HepG2 (cell line): Measurements from ENCODE around the gene SP7. TPM values are rescaled to one million over a fixed set of nuclear protein-coding genes. Genes with fewer than 3 reads are reported as not detected.

Source experiments
- ATAC-seq: fragments of 200-7000 bp; cut with Tn5 transposase; 3 replicates; pipeline ENCODE4 v1.9.1; 2020; ENCODE audit warnings: mild to moderate bottlenecking, moderate library complexity
- BruUV-seq: library from RNA; stranded (reverse); fragments of 400-500 nt; replicated peaks from 2 replicates; lab custom pipeline; 2021; lab: Mats Ljungman, UMichigan
- CTCF ChIA-PET: fragments of 300-600 bp; formaldehyde crosslinking; extraction: SDS; loops from one replicate; lab custom pipeline; 2021; ENCODE audit warnings: low total read pairs, inconsistent platforms, low intra/inter-chr PET ratio; lab: Yijun Ruan, JAX
- POLR2A ChIA-PET: fragments of 350-600 bp; sonication (Branson Sonifier 250); formaldehyde crosslinking; loops from one replicate; lab custom pipeline; 2020; ENCODE audit warnings: antibody characterized with exemption, inconsistent platforms; lab: Yijun Ruan, JAX
- DNase-seq: peaks from one replicate; pipeline ENCODE4 v3.0.0-alpha.2; 2015; ENCODE audit warnings: low spot score
- FAIRE-seq: peaks from 3 replicates; lab custom pipeline; 2011; peaks lifted over from hg19 to GRCh38; lab: Jason Lieb, UNC
- H2AFZ ChIP-seq: one replicate; pipeline ENCODE4 v1.6.1; 2011; ENCODE audit warnings: low read length, inconsistent platforms
- H3K27ac ChIP-seq: fragments of 300-600 bp; 3 replicates; pipeline ENCODE4 v1.8.0; 2011; ENCODE audit warnings: mixed run types, mild to moderate bottlenecking, mixed read lengths, low read length, inconsistent platforms; ENCODE audit not compliant: insufficient read depth; ENCODE audit errors: extremely low read length
- H3K27me3 ChIP-seq, 2 experiments: fragments of 200-600 bp in 1 of 2; 2 replicates in 1 of 2; 3 replicates in 1 of 2; pipeline versions ENCODE4 v1.6.0 to v1.8.0; 2011; ENCODE audit warnings: low read length in 2 of 2, mild to moderate bottlenecking in 2 of 2, moderate library complexity in 2 of 2, inconsistent platforms in 1 of 2; ENCODE audit not compliant: insufficient read depth in 2 of 2, control insufficient read depth in 1 of 2
- H3K36me3 ChIP-seq, 2 experiments: fragments of 200-600 bp in 1 of 2; replicated peaks in 1 of 2; 2 replicates in 1 of 2; 3 replicates in 1 of 2; pipeline versions ENCODE4 v1.5.1 to v1.8.0; 2011; ENCODE audit warnings: low read length in 2 of 2, inconsistent platforms in 1 of 2; ENCODE audit not compliant: insufficient read depth in 2 of 2, control insufficient read depth in 1 of 2
- H3K4me1 ChIP-seq: 2 replicates; pipeline ENCODE4 v1.5.1; 2012; ENCODE audit warnings: low read length, inconsistent platforms; ENCODE audit not compliant: insufficient read depth
- H3K4me2 ChIP-seq: 2 replicates; pipeline ENCODE4 v1.6.0; 2011; ENCODE audit warnings: low read depth, low read length, inconsistent platforms
- H3K4me3 ChIP-seq, 3 experiments: fragments of 200-600 bp in 1 of 3; sonication (generic), shearing (Covaris generic) in 1 of 3; replicated peaks in 1 of 3; 2 replicates each; pipeline ENCODE4 v1.5.1; 2011 to 2016; ENCODE audit warnings: low read length in 3 of 3, inconsistent platforms in 2 of 3, low read depth in 2 of 3, mild to moderate bottlenecking in 2 of 3, control low read depth in 1 of 3, mixed read lengths in 1 of 3; ENCODE audit not compliant: insufficient read depth in 1 of 3
- H3K79me2 ChIP-seq: one replicate; pipeline ENCODE4 v1.6.1; 2011; ENCODE audit warnings: low read length, inconsistent platforms; ENCODE audit not compliant: insufficient read depth
- H3K9ac ChIP-seq: 2 replicates; pipeline ENCODE4 v1.6.0; 2011; ENCODE audit warnings: mild to moderate bottlenecking, low read depth, low read length, inconsistent platforms; ENCODE audit not compliant: insufficient read depth
- H3K9me3 ChIP-seq: 2 replicates; pipeline ENCODE4 v1.5.1; 2012; ENCODE audit warnings: mild to moderate bottlenecking, low read length
- H4K20me1 ChIP-seq: 2 replicates; pipeline ENCODE4 v1.6.0; 2011; ENCODE audit warnings: inconsistent platforms, mild to moderate bottlenecking, low read length, moderate library complexity; ENCODE audit not compliant: insufficient read depth
- ARID5B ChIP-seq: IDR thresholded peaks from 2 replicates; pipeline ENCODE4 v1.4.0; 2020; ENCODE audit warnings: mild to moderate bottlenecking, missing genetic modification reagents
- MAFF ChIP-seq: IDR thresholded peaks from 2 replicates; pipeline ENCODE4 v1.6.1; 2011; ENCODE audit warnings: low read depth, low read length, improper control_type of control experiment
- NR2F2 ChIP-seq: IDR thresholded peaks from 2 replicates; pipeline ENCODE4 v1.6.1; 2012; ENCODE audit warnings: low read depth, inconsistent platforms, borderline replicate concordance
- SMARCC2 ChIP-seq: fragments of 450-650 bp; IDR thresholded peaks from 2 replicates; pipeline ENCODE4 v1.6.1; 2017; ENCODE audit warnings: antibody characterized with exemption, mild to moderate bottlenecking
- STAT5B ChIP-seq: sonication (generic); formaldehyde crosslinking; IDR thresholded peaks from 2 replicates; pipeline ENCODE4 v1.4.0; 2020; ENCODE audit warnings: missing genetic modification reagents
- ZBTB25 ChIP-seq: IDR thresholded peaks from 2 replicates; pipeline ENCODE4 v1.6.1; 2018; ENCODE audit warnings: missing genetic modification reagents
- ZNF124 ChIP-seq: sonication (generic); formaldehyde crosslinking; IDR thresholded peaks from 2 replicates; pipeline ENCODE4 v1.4.0; 2020; ENCODE audit warnings: missing genetic modification reagents
- ZNF142 ChIP-seq: sonication (generic); formaldehyde crosslinking; IDR thresholded peaks from 2 replicates; pipeline ENCODE4 v1.4.0; 2020; ENCODE audit warnings: missing genetic modification reagents
- ZNF143 ChIP-seq: sonication (generic); formaldehyde crosslinking; IDR thresholded peaks from 2 replicates; pipeline ENCODE4 v1.4.0; 2020; ENCODE audit warnings: missing genetic modification reagents
- ZNF232 ChIP-seq: sonication (generic); formaldehyde crosslinking; IDR thresholded peaks from 2 replicates; pipeline ENCODE4 v1.4.0; 2020; ENCODE audit warnings: missing genetic modification reagents, borderline replicate concordance
- ZNF329 ChIP-seq: sonication (generic); formaldehyde crosslinking; IDR thresholded peaks from 2 replicates; pipeline ENCODE4 v1.9.0; 2021; ENCODE audit warnings: low read depth, mild to moderate bottlenecking, missing genetic modification reagents
- WGBS: methylation state at CpG from one replicate; pipeline ENCODE4 v1.1.6; 2017; ENCODE audit warnings: low lambda C conversion rate; 5-methylcytosine and 5-hydroxymethylcytosine counted together
- in situ Hi-C: cut with HindIII; loops from 2 replicates; pipeline ENCODE4 v1.10.0; 2017; ENCODE audit warnings: low pct_unique_long_range_greater_than_20kb; ENCODE audit not compliant: extremely low pct_ligation_motif_present
- intact Hi-C: fragments of 100-400 bp; cut with micrococcal nuclease; formaldehyde crosslinking; loops from one replicate; pipeline ENCODE4 v1.10.0; 2022; ENCODE audit not compliant: unreplicated experiment
- polyA plus RNA-seq, 8 experiments: library from polyadenylated mRNA; depleted of rRNA in 3 of 8; stranded (reverse) in 7 of 8; unstranded in 1 of 8; fragments of >200 nt; fragmentation: Illumina TruSeq in 4 of 8; extraction: Trizol in 4 of 8; gene quantifications; 2 replicates each; pipeline versions ENCODE4 v1.2.1 to v1.2.3, GENCODE V29; 2011 to 2016; ENCODE audit warnings: low read depth in 4 of 8, missing spikeins in 1 of 8, mixed read lengths in 1 of 8; ENCODE audit not compliant: insufficient read depth in 1 of 8
- total RNA-seq, 5 experiments: library from RNA; depleted of rRNA; stranded (reverse); fragments of >200 nt; fragmentation: Illumina TruSeq; extraction: Trizol; gene quantifications; 2 replicates each; pipeline ENCODE4 v1.2.3, GENCODE V29; 2016; ENCODE audit warnings: low read depth in 1 of 5

The SP7 gene
- total and polyA plus RNA-seq, 2 of the 13 experiments (the other 11 are each of a cell fraction or from before 2014, with no cell fraction given): not detected

GRCh38 chr12:53300187-53300586, 36.0 kb downstream of the SP7 start (continued):
- TF ChIP-seq ARID5B (CRISPR knock-in tag) (no peak), STAT5B (CRISPR knock-in tag) (no peak), MAFF (0 out of 2 replicates have a peak, but pooled peaks have one; percentile 10)

DNA sequence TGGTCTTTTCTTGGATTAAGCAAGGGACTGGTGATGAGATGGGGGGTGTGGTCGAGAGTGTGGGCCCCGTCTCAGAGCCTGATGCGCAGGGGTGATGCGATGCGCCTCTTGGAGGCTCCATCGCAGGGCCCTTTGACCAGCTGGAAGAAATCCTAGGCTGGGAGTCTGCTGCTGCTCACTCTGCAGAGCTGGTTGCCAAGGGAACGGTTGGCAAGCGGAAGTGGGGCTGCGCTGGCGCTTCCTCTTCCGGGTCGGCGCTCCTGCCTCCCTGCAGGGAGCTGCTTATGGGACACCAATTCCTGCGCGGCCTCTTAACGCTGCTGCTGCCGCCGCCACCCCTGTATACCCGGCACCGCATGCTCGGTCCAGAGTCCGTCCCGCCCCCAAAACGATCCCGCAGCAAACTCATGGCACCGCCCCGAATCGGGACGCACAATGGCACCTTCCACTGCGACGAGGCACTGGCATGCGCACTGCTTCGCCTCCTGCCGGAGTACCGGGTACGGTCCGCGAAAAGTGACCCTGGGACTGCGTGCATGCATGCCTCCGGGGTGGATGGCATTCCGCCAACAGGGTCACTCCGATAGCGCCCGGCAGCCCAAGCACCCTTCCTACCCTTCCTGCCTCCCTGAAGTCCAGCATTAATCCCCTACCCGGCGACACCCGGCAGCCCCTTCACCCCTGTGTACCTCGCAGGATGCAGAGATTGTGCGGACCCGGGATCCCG, 36.5 kb downstream of the SP7 start, which contains the start of gene MYG1:
Gene MYG1, plus strand, starts transcription at position 242 of the 727 bp plus-strand sequence. Its CDS starts 43 bp downstream, at position 285.
- H3K79me2 ChIP-seq: peaks cover 39% of the 10 kb centered on the region
- BruUV-seq: no TSS peak
- intact Hi-C loops: loop anchor here (5.0 kb wide), 1 partner anchor 77 kb away; no protein-coding TSS in a partner anchor
- peak within 1 kb of the TSS; percentile 94 for H3K4me2 ChIP-seq
- WGBS: 21% methylated on average over 8 of the region's 51 CpGs
- H2AFZ ChIP-seq: no peak within 1 kb of the TSS
- H3K9ac ChIP-seq: peak within 1 kb of the TSS; percentile 86
- H3K9me3 ChIP-seq: no peaks in the 10 kb centered on the region
- peaks cover 3 to 21% of the 10 kb centered on the region in 2 experiments for H3K36me3 ChIP-seq
- peaks cover 73% of the 10 kb centered on the region for H3K4me1 ChIP-seq
- peak within 1 kb of the TSS; percentile 85 to 96 (median 86) for H3K4me3 ChIP-seq
- in situ Hi-C loops: no loop called here
- ATAC-seq (peak; percentile 88), DNase-seq (peak; percentile 89), FAIRE-seq (peak; percentile 32)
- ChIA-PET CTCF (no interaction called here), POLR2A (interaction anchor here (0.6 to 3.2 kb wide), 10 partner anchors 22 to 293 kb away, joined by 3 to 58 read pairs (median 4); partner anchors contain the start of genes AAAS, CSAD, PRR13 and SP1)
- H3K27me3 ChIP-seq: peaks cover 0 to 4% of the 10 kb centered on the region in 2 experiments; a peak in 1 of 5 replicates
- H4K20me1 ChIP-seq: no peaks in the 10 kb centered on the region
- peak within 1 kb of the TSS; percentile 81 for H3K27ac ChIP-seq
- TF ChIP-seq ZNF329: peak; percentile 90
- peak; percentile 41; the same call in 1 of the 2 replicates for TF ChIP-seq ZNF232 (CRISPR knock-in tag)
- TF ChIP-seq NR2F2: no peak; the same call in 1 of the 2 replicates
- peak; percentile 98 for TF ChIP-seq ZBTB25 (CRISPR knock-in tag)
- TF ChIP-seq ZNF124: peak; percentile 56; the same call in 1 of the 2 replicates
- TF ChIP-seq ZNF143 (CRISPR knock-in tag): peak; percentile 72
- TF ChIP-seq ZNF142 (CRISPR knock-in tag): no peak
- no peak for TF ChIP-seq SMARCC2
